OCI-LY3 (cell line): ENCODE data around the gene ESD.

Experiments
- H2AFZ ChIP-seq: fragments of 200-600, 300-600 bp; shearing (Covaris generic); 2 replicates; pipeline ENCODE4 v1.6.0; 2014; ENCODE audit warnings: antibody characterized with exemption, low read depth, low read length
- H3K27ac ChIP-seq: fragments of 200-600, 300-600 bp; sonication (generic); 2 replicates; pipeline ENCODE4 v1.5.1; 2014; ENCODE audit warnings: mild to moderate bottlenecking, low read length, moderate library complexity, mixed read lengths
- H3K27me3 ChIP-seq: fragments of 200-600, 300-600 bp; sonication (generic); 2 replicates; pipeline ENCODE4 v1.6.1; 2014; ENCODE audit warnings: low read depth, low read length, mixed read lengths
- H3K36me3 ChIP-seq: fragments of 200-600, 300-600 bp; sonication (generic); replicated peaks from 2 replicates; pipeline ENCODE3; 2014; ENCODE audit warnings: low read depth, low read length, mixed read lengths
- H3K4me1 ChIP-seq: fragments of 300-600, 200-600 bp; sonication (generic); 2 replicates; pipeline ENCODE4 v1.6.1; 2014; ENCODE audit warnings: low read length, mixed read lengths
- H3K4me2 ChIP-seq: fragments of 200-600, 300-600 bp; sonication (generic); 2 replicates; pipeline ENCODE4 v1.6.1; 2014; ENCODE audit warnings: low read length, mixed read lengths
- H3K4me3 ChIP-seq: fragments of 300-600, 200-600 bp; sonication (generic); 2 replicates; pipeline ENCODE4 v1.5.1; 2014; ENCODE audit warnings: antibody characterized with exemption, mild to moderate bottlenecking, low read length, moderate library complexity
- H3K79me2 ChIP-seq: fragments of 300-600, 200-600 bp; shearing (Covaris generic); 2 replicates; pipeline ENCODE4 v1.6.1; 2014; ENCODE audit warnings: mild to moderate bottlenecking, low read length, mixed read lengths
- H3K9ac ChIP-seq: fragments of 300-600, 200-600 bp; shearing (Covaris generic); 2 replicates; pipeline ENCODE4 v1.6.0; 2014; ENCODE audit warnings: mild to moderate bottlenecking, low read length, moderate library complexity
- H3K9me3 ChIP-seq: fragments of 200-600, 300-600 bp; shearing (Covaris generic); 2 replicates; pipeline ENCODE4 v1.6.1; 2014; ENCODE audit warnings: low read length, mixed read lengths; ENCODE audit not compliant: insufficient read depth
- H4K20me1 ChIP-seq: fragments of 200-600, 300-600 bp; sonication (generic); 2 replicates; pipeline ENCODE4 v1.6.1; 2016; ENCODE audit warnings: low read length, mixed read lengths; ENCODE audit not compliant: insufficient read depth
- CTCF ChIP-seq: fragments of 200-600, 300-600 bp; sonication (generic); IDR thresholded peaks from 2 replicates; pipeline ENCODE4 v1.5.1; 2014; ENCODE audit warnings: antibody characterized with exemption, low read length, low read depth
- EZH2phosphoT487 ChIP-seq: fragments of 200-600 bp; shearing (Covaris generic); IDR thresholded peaks from 2 replicates; pipeline ENCODE4 v1.6.1; 2018; ENCODE audit warnings: antibody characterized with exemption, mixed run types, low read depth

Gene ESD

GRCh38 chr13:46822551-46822950, 25.6 kb upstream of the ESD start:
- TF ChIP-seq EZH2phosphoT487 (no peak), CTCF (no peak)
- no peak overlapping the region for H3K4me2 ChIP-seq
- H3K27me3 ChIP-seq, result no peaks in the 10 kb centered on the region
- no peak overlapping the region for H3K9ac ChIP-seq
- H4K20me1 ChIP-seq, result no peaks in the 10 kb centered on the region
- H3K36me3 ChIP-seq, result no peaks in the 10 kb centered on the region
- no peak overlapping the region for H2AFZ ChIP-seq
- no peak overlapping the region for H3K4me3 ChIP-seq
- no peaks in the 10 kb centered on the region for H3K9me3 ChIP-seq
- no peaks in the 10 kb centered on the region for H3K4me1 ChIP-seq
- H3K79me2 ChIP-seq, result no peaks in the 10 kb centered on the region
- H3K27ac ChIP-seq, result no peak overlapping the region

- Histone ChIP-seq H2AFZ (no peak overlapping the region), H3K9ac (no peak overlapping the region), H3K36me3 (peaks cover 13% of the 10 kb centered on the region), H3K27me3 (no peaks in the 10 kb centered on the region), H3K27ac (no peak overlapping the region), H3K4me1 (peaks cover 16% of the 10 kb centered on the region), H4K20me1 (no peaks in the 10 kb centered on the region), H3K4me2 (no peak overlapping the region), H3K9me3 (peaks cover 10% of the 10 kb centered on the region), H3K4me3 (no peak overlapping the region), H3K79me2 (no peaks in the 10 kb centered on the region)
- TF ChIP-seq CTCF (no peak), EZH2phosphoT487 (no peak)
Observed at GRCh38 chr13:46817838-46818476, 21.0 kb upstream of the ESD start.

- H3K27me3 ChIP-seq, result no peaks in the 10 kb centered on the region
- no peaks in the 10 kb centered on the region for H3K79me2 ChIP-seq
- H3K4me1 ChIP-seq, result peaks cover 25% of the 10 kb centered on the region
- no peaks in the 10 kb centered on the region for H4K20me1 ChIP-seq
- H3K36me3 ChIP-seq, result peaks cover 17% of the 10 kb centered on the region
- no peak overlapping the region for H3K4me3 ChIP-seq
- peaks cover 19% of the 10 kb centered on the region for H3K9me3 ChIP-seq
- no peak overlapping the region for H3K27ac ChIP-seq
- no peak overlapping the region for H2AFZ ChIP-seq
- no peak overlapping the region for H3K9ac ChIP-seq
- H3K4me2 ChIP-seq, result no peak overlapping the region
- no peak for TF ChIP-seq CTCF
- no peak for TF ChIP-seq EZH2phosphoT487
Observed at GRCh38 chr13:46817095-46817494, 20.1 kb upstream of the ESD start.

- Histone ChIP-seq H3K9me3 (peaks cover 24% of the 10 kb centered on the region), H3K4me3 (no peak overlapping the region), H3K9ac (no peak overlapping the region), H3K4me2 (0 out of 2 replicates have a peak overlapping the region, but pooled peaks have one; percentile 3), H3K36me3 (peaks cover 17% of the 10 kb centered on the region), H3K27me3 (no peaks in the 10 kb centered on the region), H3K27ac (no peak overlapping the region), H3K4me1 (peaks cover 32% of the 10 kb centered on the region), H3K79me2 (no peaks in the 10 kb centered on the region), H4K20me1 (no peaks in the 10 kb centered on the region), H2AFZ (0 out of 2 replicates have a peak overlapping the region, but pooled peaks have one; percentile 6)
- no peak for TF ChIP-seq EZH2phosphoT487
- no peak for TF ChIP-seq CTCF
Observed at GRCh38 chr13:46816371-46816770, 19.4 kb upstream of the ESD start.
